MG63 (cell line): ENCODE results near the gene TAX1BP1. TPM values are rescaled to one million over a fixed set of nuclear protein-coding genes. Genes with fewer than 3 reads are reported as not detected.

Source experiments
- DNase-seq: peaks from one replicate; pipeline ENCODE4 v3.0.0-alpha.2; 2020
- H3K27me3 ChIP-seq: fragments of 250-450 bp; sonication (Bioruptor Pico); 2 replicates; pipeline ENCODE4 v1.5.1; 2020; ENCODE audit warnings: mild to moderate bottlenecking, moderate library complexity
- H3K36me3 ChIP-seq: fragments of 250-450 bp; sonication (Bioruptor Pico); 2 replicates; pipeline ENCODE4 v1.5.1; 2020; ENCODE audit warnings: mild to moderate bottlenecking, moderate library complexity
- H3K4me3 ChIP-seq: fragments of 250-450 bp; sonication (Bioruptor Pico); 2 replicates; pipeline ENCODE4 v1.5.1; 2020; ENCODE audit warnings: mild to moderate bottlenecking, moderate library complexity
- H3K9me3 ChIP-seq: fragments of 250-450 bp; sonication (Bioruptor Pico); 2 replicates; pipeline ENCODE4 v1.5.1; 2020; ENCODE audit warnings: mild to moderate bottlenecking, moderate library complexity
- total RNA-seq: library from RNA; depleted of rRNA; stranded (reverse); fragments of >200 nt; shearing (Covaris generic); gene quantifications from 2 replicates; pipeline ENCODE4 v1.2.3, GENCODE V29; 2014; ENCODE audit warnings: low replicate concordance

TAX1BP1 gene
- total RNA-seq, 1 experiment from 2014 or later = 18.6 TPM

GRCh38 chr7:27802999-27803398 is 63.0 kb downstream of the TAX1BP1 start:
- DNase-seq = no peak
- no peaks in the 10 kb centered on the region for H3K9me3 ChIP-seq
- no peaks in the 10 kb centered on the region for H3K27me3 ChIP-seq
- H3K4me3 ChIP-seq = no peak overlapping the region
- H3K36me3 ChIP-seq = peaks cover 2% of the 10 kb centered on the region; the same call in 1 of the 2 replicates

- Histone ChIP-seq H3K9me3 (no peaks in the 10 kb centered on the region), H3K36me3 (peaks cover 2% of the 10 kb centered on the region; the same call in 1 of the 2 replicates), H3K27me3 (no peaks in the 10 kb centered on the region), H3K4me3 (no peak overlapping the region)
- no peak for DNase-seq
These were observed 64.2 kb downstream of the TAX1BP1 start for GRCh38 chr7:27804139-27804538.

GRCh38 chr7:27808626-27809025 is 68.7 kb downstream of the TAX1BP1 start:
- Histone ChIP-seq H3K9me3 (no peaks in the 10 kb centered on the region), H3K36me3 (no peaks in the 10 kb centered on the region), H3K4me3 (no peak overlapping the region), H3K27me3 (no peaks in the 10 kb centered on the region)
- no peak for DNase-seq

- peaks cover 2% of the 10 kb centered on the region; the same call in 1 of the 2 replicates for H3K36me3 ChIP-seq
- no peaks in the 10 kb centered on the region for H3K27me3 ChIP-seq
- DNase-seq = no peak
- H3K9me3 ChIP-seq = no peaks in the 10 kb centered on the region
- H3K4me3 ChIP-seq = no peak overlapping the region
These were observed 70.2 kb downstream of the TAX1BP1 start for GRCh38 chr7:27810186-27810585.

GRCh38 chr7:27812706-27813105 is 72.7 kb downstream of the TAX1BP1 start:
- H3K36me3 ChIP-seq = peaks cover 7% of the 10 kb centered on the region
- no peak for DNase-seq
- H3K4me3 ChIP-seq = no peak overlapping the region
- H3K27me3 ChIP-seq = no peaks in the 10 kb centered on the region
- no peaks in the 10 kb centered on the region for H3K9me3 ChIP-seq

- no peak for DNase-seq
These were observed 82.3 kb downstream of the TAX1BP1 start for GRCh38 chr7:27822245-27822644.

DNA sequence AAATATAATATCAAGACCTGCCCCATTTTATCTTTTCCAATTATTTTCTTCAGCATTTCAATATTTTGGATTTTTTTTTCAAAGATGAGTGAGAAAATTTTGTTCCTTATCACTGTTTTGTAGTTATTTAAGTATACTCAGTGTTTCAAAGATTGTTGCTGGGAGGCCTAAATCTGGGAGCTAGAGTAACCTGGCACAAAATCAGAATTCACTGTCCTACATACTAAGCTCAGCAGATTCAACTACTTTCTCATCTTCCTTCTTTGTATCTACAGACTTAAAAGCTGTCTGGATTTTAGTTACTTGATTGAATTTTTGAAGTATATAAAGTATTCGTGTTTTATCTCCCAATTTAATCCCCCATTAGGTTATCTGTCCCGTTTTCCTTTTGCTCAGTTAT is 85.9 kb downstream of the TAX1BP1 start:
- Histone ChIP-seq H3K4me3 (no peak overlapping the region), H3K36me3 (peaks cover 5% of the 10 kb centered on the region; the same call in 1 of the 2 replicates), H3K27me3 (no peaks in the 10 kb centered on the region), H3K9me3 (no peaks in the 10 kb centered on the region)
- no peak for DNase-seq

More at GRCh38 chr7:27822245-27822644, 82.3 kb downstream of the TAX1BP1 start:
- no peaks in the 10 kb centered on the region for H3K9me3 ChIP-seq
- no peaks in the 10 kb centered on the region for H3K27me3 ChIP-seq
- H3K4me3 ChIP-seq = no peak overlapping the region
- peaks cover 4% of the 10 kb centered on the region; the same call in 1 of the 2 replicates for H3K36me3 ChIP-seq

DNA sequence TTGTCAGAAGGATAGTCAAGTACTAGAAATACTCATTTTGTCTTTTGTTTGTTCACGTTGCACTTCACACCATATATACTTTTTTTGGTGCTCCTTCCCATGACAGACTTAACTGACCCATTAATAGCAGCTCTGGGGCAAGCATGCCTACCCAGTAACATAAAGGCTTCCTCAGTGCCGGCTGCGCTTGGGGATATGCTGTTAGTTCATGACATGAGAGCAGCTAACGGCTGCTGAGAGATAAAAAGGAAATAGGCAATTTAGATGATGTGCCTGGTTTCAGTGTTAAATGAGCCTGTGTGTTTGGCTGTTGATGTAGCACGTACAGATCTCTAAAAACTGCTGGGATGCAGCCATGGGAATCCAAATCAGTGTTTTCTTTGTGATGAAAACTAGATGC is 86.4 kb downstream of the TAX1BP1 start:
- Histone ChIP-seq H3K36me3 (peaks cover 9% of the 10 kb centered on the region), H3K9me3 (no peaks in the 10 kb centered on the region), H3K4me3 (no peak overlapping the region), H3K27me3 (no peaks in the 10 kb centered on the region)
- DNase-seq = no peak

DNA sequence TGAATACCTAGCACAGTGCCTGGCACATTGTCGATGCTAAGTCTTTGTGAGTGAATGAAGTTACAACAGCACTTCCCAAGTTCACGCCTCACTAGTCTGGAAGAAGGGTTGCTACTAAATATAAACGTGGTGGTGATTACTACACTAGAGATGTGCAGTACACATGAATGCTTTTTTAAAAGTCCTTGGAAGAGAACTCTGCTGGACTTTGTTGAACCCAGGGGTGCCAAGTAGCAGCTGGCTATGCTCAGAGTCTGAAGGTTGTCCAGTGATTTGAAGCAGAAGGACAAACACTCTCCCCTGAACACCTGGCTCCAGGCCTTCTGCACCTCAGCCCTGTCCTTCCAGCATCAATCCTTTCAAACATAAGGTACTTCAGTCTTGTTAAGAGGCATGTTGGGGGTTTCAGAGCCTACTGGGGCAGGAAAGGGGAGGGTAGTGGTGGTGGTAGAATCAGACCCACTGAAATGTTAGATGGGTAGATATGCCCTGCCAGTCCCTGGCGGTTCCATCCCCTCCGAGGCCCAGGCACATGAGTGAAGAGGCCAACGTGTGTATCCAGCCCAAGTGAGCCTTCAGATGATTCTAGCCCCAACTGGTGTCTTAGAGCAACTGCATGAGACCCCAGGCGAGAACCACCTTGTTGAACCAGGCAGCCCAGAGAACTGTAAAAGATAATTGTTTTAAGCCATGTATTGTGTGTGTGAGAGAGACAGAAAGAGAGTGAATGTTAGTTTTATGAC is 94.4 kb downstream of the TAX1BP1 start:
- Histone ChIP-seq H3K4me3 (no peak overlapping the region), H3K36me3 (peaks cover 27% of the 10 kb centered on the region), H3K27me3 (no peaks in the 10 kb centered on the region), H3K9me3 (no peaks in the 10 kb centered on the region)
- DNase-seq = no peak

- H3K9me3 ChIP-seq = no peaks in the 10 kb centered on the region
- DNase-seq = no peak
- H3K27me3 ChIP-seq = no peaks in the 10 kb centered on the region
- H3K4me3 ChIP-seq = no peak overlapping the region
- H3K36me3 ChIP-seq = peaks cover 30% of the 10 kb centered on the region
These were observed 95.4 kb downstream of the TAX1BP1 start for GRCh38 chr7:27835376-27835775.

- no peak for DNase-seq
- Histone ChIP-seq H3K36me3 (peaks cover 21% of the 10 kb centered on the region), H3K4me3 (no peak overlapping the region), H3K27me3 (no peaks in the 10 kb centered on the region), H3K9me3 (no peaks in the 10 kb centered on the region)
These were observed 96.6 kb downstream of the TAX1BP1 start for GRCh38 chr7:27836536-27836935.

GRCh38 chr7:27839099-27839498 is 99.1 kb downstream of the TAX1BP1 start:
- Histone ChIP-seq H3K4me3 (no peak overlapping the region), H3K9me3 (no peaks in the 10 kb centered on the region), H3K36me3 (peaks cover 9% of the 10 kb centered on the region), H3K27me3 (no peaks in the 10 kb centered on the region)
- DNase-seq = no peak

GRCh38 chr7:27840313-27840712 is 100.4 kb downstream of the TAX1BP1 start:
- Histone ChIP-seq H3K36me3 (peaks cover 9% of the 10 kb centered on the region), H3K4me3 (no peak overlapping the region), H3K27me3 (no peaks in the 10 kb centered on the region), H3K9me3 (no peaks in the 10 kb centered on the region)
- no peak for DNase-seq

DNA sequence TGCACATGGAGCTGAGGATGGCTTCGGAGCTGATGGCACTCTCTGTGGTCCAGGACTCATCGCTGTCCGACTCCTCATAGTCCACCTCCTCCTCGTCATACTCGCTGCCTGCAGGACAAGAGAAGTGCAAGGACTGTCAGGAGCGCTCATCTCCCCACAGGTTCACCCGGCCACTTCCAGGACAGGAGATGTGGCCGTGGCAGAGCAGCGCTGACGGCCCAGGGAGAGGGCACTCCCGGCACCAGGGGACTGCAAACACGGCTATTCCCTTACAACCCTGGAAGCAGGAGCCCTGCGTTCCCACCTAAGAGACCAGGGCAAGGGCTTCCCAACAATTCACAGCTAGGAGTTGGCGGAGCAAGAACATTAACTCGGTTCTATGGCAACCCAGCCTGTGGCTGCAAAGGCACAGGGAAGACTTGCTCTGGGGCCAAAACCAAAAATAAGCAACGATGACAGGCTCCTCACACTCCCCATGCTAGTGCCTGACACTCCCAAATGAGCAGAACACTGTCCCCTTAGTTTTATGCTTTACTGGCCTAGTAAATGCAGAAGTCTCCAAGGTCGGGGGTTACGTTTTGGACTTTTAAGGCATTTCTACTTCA is 100.9 kb downstream of the TAX1BP1 start:
- no peaks in the 10 kb centered on the region for H3K9me3 ChIP-seq
- no peak for DNase-seq
- H3K27me3 ChIP-seq = no peaks in the 10 kb centered on the region
- no peak overlapping the region for H3K4me3 ChIP-seq
- H3K36me3 ChIP-seq = peaks cover 8% of the 10 kb centered on the region

GRCh38 chr7:27842094-27842692 is 102.2 kb downstream of the TAX1BP1 start:
- Histone ChIP-seq H3K27me3 (no peaks in the 10 kb centered on the region), H3K4me3 (no peak overlapping the region), H3K9me3 (no peaks in the 10 kb centered on the region), H3K36me3 (peaks cover 6% of the 10 kb centered on the region)
- no peak for DNase-seq

GRCh38 chr7:27842851-27843250 is 102.9 kb downstream of the TAX1BP1 start:
- no peak overlapping the region for H3K4me3 ChIP-seq
- no peak for DNase-seq
- H3K27me3 ChIP-seq = no peaks in the 10 kb centered on the region
- H3K9me3 ChIP-seq = no peaks in the 10 kb centered on the region
- H3K36me3 ChIP-seq = peaks cover 6% of the 10 kb centered on the region

DNA sequence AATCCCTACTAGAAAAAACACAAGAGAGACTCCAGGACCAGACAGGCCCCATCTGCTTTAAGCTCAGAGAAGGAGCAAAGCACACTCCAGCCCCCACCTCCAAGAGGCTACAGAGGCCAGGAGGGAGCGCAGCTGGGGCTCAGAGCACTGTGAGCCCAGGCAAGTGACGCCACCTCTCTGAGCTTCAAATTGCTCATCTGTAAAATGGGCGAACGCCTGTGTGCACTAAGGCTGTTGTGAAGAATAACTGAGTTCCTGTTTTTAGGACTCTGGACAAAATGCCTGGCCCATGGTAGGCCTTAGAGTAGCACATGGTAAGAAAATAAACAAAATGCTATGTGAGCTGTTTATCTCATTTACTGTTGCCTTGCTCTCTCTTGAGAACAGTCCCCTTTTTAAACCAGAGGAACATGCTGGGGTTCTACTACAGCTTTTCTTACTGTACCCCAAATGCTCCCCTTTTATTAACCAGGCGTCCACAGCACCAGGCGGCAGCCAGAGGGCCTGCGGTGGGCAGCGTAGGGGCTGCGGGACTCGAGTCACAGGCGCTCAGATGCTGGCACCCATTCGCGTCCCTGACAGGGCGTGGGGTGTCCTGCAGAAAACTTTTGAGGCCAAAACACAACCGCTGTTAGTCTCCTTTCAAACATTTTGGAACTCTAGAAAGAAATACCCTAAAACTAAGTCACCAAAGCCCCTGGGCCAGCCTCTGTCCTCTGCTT is 103.8 kb downstream of the TAX1BP1 start:
- Histone ChIP-seq H3K36me3 (peaks cover 6% of the 10 kb centered on the region), H3K9me3 (no peaks in the 10 kb centered on the region), H3K27me3 (no peaks in the 10 kb centered on the region), H3K4me3 (no peak overlapping the region)
- no peak for DNase-seq
